ENCODE data around the gene BCAS1. TPM values are rescaled to one million over a fixed set of nuclear protein-coding genes. Genes with fewer than 3 reads are reported as not detected.
A peak's percentile ranks its signal among the peaks of the same experiment; 100 is the strongest.

BCAS1 gene
- total RNA-seq, 1 donor from 2014 or later, result 0.81 TPM

DNA sequence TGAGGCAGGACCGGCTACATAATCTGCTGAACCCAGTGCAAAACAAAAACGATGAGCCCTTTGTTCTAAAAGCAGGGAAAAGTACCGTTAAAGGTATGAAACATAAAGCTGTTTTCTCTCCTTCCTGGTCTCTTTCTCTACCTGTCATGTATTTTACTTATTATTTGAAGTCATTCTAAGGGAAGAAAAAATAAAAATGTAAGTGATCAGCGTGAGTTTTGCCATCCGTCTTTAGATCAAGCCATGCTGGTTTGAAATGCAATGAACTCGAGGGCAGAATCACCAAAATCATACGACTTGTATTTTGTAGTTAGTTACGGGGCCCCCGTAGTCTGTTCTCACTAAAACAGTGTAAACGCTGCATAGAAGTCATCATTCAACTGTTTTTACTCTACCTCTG lies 2.9 kb upstream of the BCAS1 start:
- no peak overlapping the region for H3K4me3 Mint-ChIP-seq (ENCODE audit: low read depth)
- no peaks in the 10 kb centered on the region for H3K9me3 Mint-ChIP-seq (ENCODE audit: low read depth)
- no peak overlapping the region for H3K27ac Mint-ChIP-seq
- peaks cover 26% of the 10 kb centered on the region for H3K4me1 Mint-ChIP-seq (ENCODE audit: low read depth)
- no peak for DNase-seq (ENCODE audit: low spot score, unreplicated experiment)
- TF ChIP-seq, protein P1, sequence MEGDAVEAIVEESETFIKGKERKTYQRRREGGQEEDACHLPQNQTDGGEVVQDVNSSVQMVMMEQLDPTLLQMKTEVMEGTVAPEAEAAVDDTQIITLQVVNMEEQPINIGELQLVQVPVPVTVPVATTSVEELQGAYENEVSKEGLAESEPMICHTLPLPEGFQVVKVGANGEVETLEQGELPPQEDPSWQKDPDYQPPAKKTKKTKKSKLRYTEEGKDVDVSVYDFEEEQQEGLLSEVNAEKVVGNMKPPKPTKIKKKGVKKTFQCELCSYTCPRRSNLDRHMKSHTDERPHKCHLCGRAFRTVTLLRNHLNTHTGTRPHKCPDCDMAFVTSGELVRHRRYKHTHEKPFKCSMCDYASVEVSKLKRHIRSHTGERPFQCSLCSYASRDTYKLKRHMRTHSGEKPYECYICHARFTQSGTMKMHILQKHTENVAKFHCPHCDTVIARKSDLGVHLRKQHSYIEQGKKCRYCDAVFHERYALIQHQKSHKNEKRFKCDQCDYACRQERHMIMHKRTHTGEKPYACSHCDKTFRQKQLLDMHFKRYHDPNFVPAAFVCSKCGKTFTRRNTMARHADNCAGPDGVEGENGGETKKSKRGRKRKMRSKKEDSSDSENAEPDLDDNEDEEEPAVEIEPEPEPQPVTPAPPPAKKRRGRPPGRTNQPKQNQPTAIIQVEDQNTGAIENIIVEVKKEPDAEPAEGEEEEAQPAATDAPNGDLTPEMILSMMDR (IDR thresholded peaks at IDR 0.05; ENCODE audit: unreplicated experiment), result no peak
- no peaks in the 10 kb centered on the region for H3K27me3 Mint-ChIP-seq
- H3K36me3 Mint-ChIP-seq (ENCODE audit: insufficient read depth), result no peaks in the 10 kb centered on the region

DNA sequence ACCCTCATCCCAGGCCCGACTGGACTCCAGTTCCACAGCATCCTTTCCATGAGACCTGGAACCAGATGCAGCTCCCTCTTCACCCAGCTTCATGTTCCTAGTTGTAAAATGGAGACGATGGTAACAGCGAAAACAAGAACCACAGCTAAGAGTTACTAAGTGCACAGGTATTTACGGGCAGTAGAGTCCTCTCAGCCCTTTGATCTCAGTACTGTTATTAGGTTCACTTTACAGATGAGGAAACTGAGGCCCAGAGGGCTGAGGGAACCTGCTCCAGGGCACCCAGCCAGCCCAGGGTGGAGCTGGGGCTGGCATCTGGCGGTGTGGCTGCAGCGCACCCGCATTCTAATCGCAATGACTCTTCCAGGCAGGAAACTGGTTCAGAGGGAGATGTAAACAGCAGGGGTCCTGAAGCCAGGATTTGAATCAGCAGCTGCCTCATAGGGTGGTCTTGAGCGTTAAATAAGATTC lies 858 bp downstream of the BCAS1 start:
- peak overlapping the region; percentile 53 for H3K27ac Mint-ChIP-seq
- TF ChIP-seq, protein P1 (IDR thresholded peaks at IDR 0.05; ENCODE audit: unreplicated experiment), result no peak
- H3K9me3 Mint-ChIP-seq (ENCODE audit: low read depth), result no peaks in the 10 kb centered on the region
- no peak for DNase-seq (ENCODE audit: low spot score, unreplicated experiment)
- no peaks in the 10 kb centered on the region for H3K36me3 Mint-ChIP-seq (ENCODE audit: insufficient read depth)
- H3K27me3 Mint-ChIP-seq, result no peaks in the 10 kb centered on the region
- peaks cover 43% of the 10 kb centered on the region for H3K4me1 Mint-ChIP-seq (ENCODE audit: low read depth)
- no peak overlapping the region for H3K4me3 Mint-ChIP-seq (ENCODE audit: low read depth)

DNA sequence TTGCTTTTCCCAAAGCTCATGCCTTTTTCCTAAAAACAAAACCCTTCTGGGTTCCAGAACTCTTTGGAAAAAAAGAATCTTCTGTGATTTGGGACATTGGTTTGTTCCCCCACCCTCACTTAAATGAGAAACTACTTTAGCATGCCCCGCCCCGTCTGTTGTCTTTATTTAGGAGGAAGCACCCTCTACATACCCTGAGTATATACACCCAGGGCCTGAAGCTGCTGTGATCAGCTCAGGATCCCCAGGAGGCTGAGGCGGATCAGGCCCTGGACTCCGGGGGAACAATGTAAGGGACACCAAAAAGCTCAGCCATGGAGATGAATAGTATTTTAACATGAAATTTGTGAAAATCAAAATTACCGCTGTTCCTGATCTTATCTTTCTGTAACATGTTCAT lies 1.4 kb downstream of the BCAS1 start:
- TF ChIP-seq, protein P1 (IDR thresholded peaks at IDR 0.05; ENCODE audit: unreplicated experiment), result no peak
- peak overlapping the region; percentile 91 for H3K27ac Mint-ChIP-seq
- H3K4me1 Mint-ChIP-seq (ENCODE audit: low read depth), result peaks cover 43% of the 10 kb centered on the region
- no peaks in the 10 kb centered on the region for H3K9me3 Mint-ChIP-seq (ENCODE audit: low read depth)
- H3K36me3 Mint-ChIP-seq (ENCODE audit: insufficient read depth), result no peaks in the 10 kb centered on the region
- H3K4me3 Mint-ChIP-seq (ENCODE audit: low read depth), result no peak overlapping the region
- no peaks in the 10 kb centered on the region for H3K27me3 Mint-ChIP-seq
- DNase-seq (ENCODE audit: low spot score, unreplicated experiment), result no peak

DNA sequence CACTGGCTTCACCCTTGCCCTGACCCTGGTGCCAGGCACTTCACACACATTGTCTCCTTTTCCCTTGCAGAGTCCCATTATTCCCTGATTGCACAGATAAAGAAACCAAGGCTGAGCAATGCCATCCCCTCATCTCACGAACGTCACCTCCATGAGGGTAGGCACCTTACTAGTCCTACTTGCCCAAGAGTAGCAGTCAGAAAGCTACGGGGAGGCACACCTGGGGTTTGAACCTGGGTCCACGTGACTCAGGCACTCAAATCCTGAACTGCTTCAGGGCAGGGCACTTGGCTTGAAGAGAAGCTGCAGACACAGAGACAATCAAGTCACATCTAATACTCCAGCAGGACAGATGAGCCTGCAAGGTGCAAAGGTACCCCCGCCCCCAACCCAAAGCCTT lies 1.9 kb downstream of the BCAS1 start:
- Mint-ChIP-seq H3K4me1 (ENCODE audit: low read depth) (peaks cover 43% of the 10 kb centered on the region), H3K36me3 (ENCODE audit: insufficient read depth) (no peaks in the 10 kb centered on the region), H3K27ac (peak overlapping the region; percentile 91), H3K4me3 (ENCODE audit: low read depth) (no peak overlapping the region), H3K27me3 (no peaks in the 10 kb centered on the region), H3K9me3 (ENCODE audit: low read depth) (no peaks in the 10 kb centered on the region)
- DNase-seq (ENCODE audit: low spot score, unreplicated experiment), result no peak
- TF ChIP-seq, protein P1 (IDR thresholded peaks at IDR 0.05; ENCODE audit: unreplicated experiment), result no peak

DNA sequence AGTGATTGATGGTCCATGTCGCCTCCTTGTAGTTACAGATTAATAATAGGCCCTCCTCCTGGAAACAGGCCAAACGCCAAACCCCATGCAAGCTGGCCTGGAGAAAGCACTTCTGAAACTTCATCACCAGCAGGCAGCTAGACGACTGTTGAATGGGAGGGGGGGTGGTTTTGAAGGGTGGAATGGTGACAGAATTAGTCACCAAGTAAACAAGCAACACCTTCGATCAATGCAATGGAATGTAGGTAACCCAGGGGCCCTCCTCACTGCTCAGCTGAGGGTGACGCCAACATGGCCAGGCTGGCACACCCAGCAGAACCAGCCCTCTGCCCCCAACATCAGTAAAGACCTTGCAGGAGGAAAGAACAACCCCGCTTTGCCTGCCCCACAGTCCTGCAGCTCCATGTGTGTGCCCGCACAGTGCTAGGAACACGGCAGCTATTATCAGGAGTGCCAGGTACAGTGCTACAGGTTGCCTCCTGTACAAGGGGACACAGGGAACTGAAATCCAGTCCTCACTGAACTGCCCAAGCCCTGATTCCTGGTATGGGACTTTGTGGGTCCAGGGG lies 2.7 kb downstream of the BCAS1 start:
- Mint-ChIP-seq H3K27ac (peak overlapping the region; percentile 91), H3K4me1 (ENCODE audit: low read depth) (peaks cover 43% of the 10 kb centered on the region), H3K9me3 (ENCODE audit: low read depth) (no peaks in the 10 kb centered on the region), H3K27me3 (no peaks in the 10 kb centered on the region), H3K4me3 (ENCODE audit: low read depth) (peak overlapping the region; percentile 3), H3K36me3 (ENCODE audit: insufficient read depth) (no peaks in the 10 kb centered on the region)
- peak; percentile 60 for DNase-seq (ENCODE audit: low spot score, unreplicated experiment)
- TF ChIP-seq, protein P1 (IDR thresholded peaks at IDR 0.05; ENCODE audit: unreplicated experiment), result no peak
